NCI-H446 (cell line): ENCODE data around the gene STAG3.
A peak's percentile ranks its signal among the peaks of the same experiment; 100 is the strongest.
"Not testable (repeated sequence)": the region's sequence is repeated elsewhere in the genome, so short reads cannot be mapped to it uniquely, and the experiment has no call there.

Source experiments
- DNase-seq, 2 experiments: peaks; one replicate each; lab custom pipeline; 2025; lab: John Stamatoyannopoulos, UW

STAG3 gene

DNA sequence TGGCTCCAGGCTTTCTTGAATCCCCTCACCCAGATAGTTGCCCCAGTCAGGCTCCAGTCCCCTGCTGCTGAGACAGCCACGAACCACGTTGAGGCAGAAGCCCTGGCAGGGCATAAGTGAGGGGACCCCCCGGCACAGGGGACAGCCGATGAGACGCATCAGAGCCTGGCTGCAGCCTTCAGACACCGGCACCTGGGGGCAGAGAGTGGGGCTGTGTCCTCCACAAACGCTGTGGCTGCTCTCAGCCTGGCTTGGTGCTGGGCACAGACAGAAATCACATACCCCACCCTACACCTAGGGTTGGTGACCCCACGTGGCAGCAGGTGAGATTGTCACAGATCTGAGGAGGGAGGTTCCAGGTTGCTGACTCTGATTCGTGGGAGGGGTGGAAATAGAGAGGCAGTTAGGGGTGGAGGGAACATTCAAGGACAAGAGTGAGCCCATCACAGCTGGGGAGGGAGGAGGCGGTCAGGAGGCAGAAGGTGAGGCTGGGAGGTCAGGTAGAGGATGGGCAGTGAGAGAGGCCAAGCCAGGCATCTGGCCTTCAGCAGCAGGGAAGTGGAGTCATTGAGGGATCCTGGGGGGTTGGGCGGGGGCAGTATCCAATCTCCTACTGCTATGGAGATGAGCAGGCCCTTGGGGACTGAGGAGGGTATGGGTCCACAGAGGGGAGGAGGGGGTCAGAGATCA is 3.8 kb upstream of the STAG3 start:
- no peak for DNase-seq

DNA sequence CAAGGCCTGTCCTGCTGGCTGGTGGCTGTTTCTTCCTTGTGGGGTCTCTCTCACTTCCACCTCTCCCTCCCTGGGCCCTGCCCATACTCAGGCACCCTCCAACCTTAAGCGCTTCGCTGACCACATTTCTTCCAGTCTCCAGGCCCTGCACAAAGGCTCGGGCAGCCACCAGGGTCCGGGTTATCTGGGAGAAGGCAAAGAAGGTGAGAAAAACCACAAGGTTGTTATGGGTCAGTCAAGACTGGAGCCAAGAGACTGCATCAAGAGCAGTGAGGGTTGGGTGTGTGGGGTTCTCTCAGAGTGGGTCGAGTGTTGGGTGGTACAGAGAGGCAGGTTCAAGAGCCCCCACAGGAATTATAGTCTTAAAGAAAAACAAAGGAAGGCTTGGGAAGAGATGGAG is 3.1 kb upstream of the STAG3 start:
- DNase-seq: no peak

DNA sequence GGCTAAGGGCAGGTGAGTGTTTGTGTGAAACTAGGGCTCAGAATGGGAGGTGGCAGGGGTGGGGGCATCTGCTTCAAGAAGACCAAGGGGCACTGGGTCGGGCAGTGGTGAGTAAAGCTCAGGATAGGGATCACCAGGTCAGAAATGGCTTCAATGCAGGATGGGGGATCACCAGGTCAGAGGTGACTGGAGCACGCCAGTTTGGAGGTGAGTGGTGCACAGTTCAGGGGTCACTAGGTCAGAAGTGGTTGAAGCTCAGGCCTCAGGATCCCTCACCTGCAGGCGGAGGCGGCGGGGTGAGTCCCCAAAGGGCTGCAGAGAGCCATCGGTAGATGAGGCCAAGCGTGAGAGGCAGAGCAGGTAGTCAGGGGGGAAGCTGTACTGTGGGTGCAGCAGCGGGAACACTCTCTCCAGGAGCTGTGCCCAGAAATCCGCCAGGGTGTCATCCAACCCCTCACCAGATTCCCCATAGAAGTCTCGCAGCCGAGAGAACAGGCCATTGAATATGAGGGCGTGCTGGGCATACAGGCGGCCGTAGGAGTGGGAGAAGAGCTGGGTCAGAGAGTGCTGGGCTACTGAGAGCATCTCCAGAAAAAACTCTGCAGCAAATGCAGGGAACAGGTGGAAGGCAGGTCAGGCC is 2.3 kb upstream of the STAG3 start:
- no peak for DNase-seq

DNA sequence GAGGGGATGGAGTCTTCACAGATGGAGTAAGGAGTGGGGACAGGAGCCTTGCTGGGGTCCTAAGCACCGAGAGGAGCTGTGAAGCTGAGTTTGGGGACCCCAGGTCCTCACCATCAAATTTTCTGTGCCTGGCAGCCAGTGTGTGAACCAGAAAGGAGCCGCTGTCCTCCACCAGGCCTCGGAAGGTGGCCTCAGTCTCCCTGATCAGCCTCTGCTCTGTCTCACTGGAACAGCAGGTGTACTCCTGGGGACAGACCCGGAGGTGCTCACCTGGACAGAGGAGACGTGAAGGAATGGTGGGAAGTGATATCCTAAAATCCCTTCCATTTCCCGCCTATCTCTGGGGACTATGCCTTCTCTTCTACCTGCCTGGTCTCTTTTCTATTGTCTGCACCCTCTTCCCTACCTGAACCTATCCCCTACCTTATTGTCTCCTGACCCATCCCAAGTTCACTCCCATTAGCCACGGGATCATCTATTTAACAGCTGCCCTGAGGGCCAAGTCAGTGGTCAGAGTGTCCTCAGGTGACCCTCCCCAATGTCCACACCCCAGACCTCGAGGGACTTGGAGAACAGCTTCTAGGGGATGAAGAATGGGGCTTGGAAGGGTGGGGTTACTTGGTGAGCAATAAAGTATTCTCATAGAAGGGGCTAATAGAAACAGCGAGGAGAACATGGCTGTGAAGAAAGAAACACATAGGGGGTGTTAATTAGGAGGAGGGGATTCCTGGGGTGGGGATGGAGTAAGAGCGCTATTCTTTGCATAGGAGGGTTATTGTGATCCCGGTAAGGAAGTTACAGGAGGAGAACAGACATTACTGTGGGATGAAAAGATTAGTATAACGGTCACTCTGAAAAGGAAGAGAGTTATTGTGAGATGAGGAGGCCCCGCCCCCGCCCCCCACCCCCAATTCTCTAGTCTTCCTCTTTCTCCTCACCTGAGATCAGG is 1.3 kb upstream of the STAG3 start:
- DNase-seq: no peak

DNA sequence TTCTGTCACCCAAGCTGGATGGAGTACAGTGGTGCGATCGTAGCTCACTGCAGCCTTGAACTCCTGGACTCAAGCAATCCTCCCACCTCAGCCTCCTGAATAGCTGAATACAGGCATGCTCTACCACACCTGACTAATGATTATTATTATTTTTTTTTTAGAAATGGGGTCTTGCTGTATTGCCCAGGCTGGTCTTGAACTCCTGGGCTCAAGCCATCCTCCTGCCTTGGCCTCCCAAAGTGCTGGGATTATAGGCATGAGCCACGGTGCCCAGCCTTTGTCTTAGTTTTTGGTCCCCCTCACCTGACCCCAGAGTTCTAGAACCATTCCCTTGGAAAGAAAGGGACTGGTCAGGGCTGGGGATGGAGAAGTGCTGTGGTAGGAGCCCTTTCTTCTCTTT is 2.4 kb downstream of the STAG3 start:
- not testable (repeated sequence) for DNase-seq

DNA sequence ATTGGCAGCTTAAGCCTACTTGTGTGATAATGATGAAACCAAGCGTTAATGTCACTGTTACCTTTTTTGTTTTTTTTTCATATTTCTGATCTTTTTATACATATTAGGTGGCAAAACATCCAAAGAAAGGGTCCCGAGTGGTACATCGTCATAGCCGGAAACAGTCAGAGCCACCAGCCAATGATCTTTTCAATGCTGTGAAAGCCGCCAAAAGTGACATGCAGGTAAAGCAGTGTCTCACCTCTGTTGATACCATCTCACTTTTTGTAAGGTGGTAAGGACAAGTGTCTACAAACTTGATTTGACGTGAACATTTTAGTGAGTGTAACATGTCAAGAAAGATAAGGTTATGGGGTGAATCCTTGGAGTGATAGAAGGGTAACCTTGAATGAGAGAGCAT is 4.9 kb downstream of the STAG3 start:
- not testable (repeated sequence) for DNase-seq

DNA sequence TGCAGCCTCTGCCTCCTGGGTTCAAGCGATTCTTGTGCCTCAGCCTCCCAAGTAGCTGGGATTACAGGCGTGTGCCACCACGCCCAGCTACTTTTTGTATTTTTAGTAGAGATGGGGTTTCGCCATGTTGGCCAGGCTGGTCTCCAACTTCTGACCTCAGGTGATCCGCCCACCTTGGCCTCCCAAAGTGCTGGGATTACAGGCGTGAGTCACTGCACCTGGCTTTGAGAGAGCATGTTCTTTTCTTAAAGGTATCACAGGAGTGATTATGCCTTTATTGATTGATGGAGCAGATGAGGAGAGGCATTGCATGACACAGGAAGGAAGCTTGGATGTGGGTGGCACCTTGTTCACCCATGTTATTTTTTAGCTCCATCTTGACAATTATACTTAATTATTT is 5.4 kb downstream of the STAG3 start:
- not testable (repeated sequence) for DNase-seq

DNA sequence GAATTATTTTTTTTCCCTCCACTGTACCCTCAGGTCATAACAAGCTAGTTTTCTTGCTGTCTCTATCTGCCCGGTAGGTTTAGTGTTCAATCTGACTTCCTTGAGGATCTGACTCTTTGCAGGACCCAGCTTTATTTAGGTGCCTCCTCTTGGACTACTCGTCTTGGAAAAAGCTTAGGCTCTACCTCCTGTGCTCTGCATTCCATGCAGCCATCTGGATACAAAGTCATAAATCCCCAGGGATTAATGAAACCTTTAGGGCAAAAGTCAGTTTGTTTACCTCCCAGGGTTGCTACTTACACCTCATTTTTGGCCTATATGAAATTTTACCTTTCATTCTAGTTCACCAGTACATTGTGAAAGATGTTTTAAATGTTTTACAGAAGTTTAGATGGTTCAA is 8.0 kb downstream of the STAG3 start:
- no peak for DNase-seq

DNA sequence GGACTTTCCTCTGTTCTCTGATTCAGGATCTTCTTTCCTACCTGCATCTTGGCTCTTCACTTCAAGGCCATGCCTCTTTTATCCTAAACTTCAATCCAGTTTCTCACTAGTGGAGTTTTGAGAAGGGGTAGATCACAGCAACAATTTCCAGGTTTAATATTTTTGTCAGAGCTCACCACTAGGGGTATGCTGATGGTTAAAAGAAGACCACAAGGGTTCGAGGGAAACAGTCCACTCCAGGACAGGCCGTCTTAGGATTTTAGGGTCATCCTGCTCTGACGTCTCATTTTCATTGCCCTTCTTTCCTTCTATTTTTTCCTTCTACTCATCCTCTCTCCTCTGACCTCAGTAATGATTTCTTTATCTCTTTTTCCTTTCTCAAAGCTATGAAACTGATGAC is 11.3 kb downstream of the STAG3 start:
- no peak for DNase-seq

DNA sequence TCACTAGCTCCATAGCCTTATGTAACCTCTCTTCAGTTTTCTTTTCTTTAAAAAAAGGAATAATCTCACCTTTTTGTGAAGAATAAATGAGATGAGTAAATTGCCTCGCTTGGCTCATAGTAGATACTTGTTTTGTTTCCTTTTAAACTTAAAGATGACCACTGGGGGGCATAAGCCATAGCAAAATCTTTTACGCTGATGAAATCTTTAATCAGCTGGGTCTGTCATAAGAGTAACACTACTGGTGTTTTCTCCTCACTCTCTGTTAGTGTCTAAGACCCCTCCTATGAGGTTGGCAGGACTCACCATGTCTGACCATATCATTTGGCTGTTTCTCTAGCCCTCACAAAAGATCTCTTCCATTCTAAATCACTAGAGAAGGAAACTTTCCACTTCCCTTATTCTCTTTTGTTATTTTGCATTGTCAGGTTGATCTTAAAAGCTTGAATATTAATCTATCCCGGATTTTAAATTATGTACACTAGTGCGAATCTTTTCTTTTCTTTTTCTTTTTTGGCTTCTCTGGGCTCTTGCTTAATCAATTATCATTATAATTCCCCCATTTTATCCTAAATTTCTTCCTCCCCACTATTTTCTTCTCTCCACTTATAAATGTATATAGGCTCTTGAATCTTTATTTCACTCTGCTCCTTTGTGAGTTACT is 12.5 kb downstream of the STAG3 start:
- peak in 1 of 2 experiments; percentile 3 for DNase-seq

DNA sequence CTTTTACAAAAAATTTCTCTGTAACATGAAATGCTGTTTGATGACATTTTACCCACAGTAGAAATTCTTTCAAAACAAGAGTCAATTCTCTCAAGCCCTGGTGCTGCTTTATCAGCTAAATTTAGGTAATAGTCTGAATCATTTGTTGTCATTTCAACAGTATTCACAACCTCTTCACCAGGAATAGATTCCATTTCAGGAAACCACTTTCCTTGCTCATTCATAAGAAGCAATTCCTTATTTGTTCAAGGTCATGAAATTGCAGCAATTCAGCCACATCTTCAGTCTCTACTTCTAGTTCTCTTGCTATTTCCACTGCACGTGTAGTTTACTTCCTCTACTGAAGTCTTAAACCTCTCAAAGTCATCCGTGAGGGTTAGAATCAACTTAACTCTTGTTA is 14.1 kb downstream of the STAG3 start:
- no peak for DNase-seq

DNA sequence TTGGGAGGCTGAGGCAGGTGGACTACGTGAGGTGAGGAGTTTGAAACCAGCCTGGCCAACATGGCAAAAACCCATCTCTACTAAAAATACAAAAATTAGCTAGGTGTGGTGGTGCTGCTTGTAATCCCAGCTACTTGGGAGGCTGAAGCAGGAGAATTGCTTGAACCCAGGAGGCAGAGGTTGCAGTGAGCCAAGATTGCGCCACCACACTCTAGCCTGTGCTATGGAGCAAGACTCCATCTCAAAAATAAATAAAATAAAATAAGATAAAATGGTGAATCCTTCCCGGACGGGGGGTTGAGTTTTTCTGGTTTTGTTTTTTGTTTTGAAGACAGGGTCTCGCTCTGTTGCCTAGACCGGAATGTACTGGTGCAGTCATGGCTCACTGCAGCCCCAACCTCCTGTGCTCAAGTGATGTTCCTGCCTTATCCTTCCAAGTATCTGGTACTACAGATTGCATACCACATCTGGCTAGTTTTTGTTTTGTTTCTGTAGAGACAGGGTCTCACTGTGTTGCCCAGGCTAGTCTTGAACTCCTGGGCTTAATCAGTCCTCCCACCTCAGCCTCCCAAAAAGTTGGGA is 14.7 kb downstream of the STAG3 start:
- not testable (repeated sequence) for DNase-seq

DNA sequence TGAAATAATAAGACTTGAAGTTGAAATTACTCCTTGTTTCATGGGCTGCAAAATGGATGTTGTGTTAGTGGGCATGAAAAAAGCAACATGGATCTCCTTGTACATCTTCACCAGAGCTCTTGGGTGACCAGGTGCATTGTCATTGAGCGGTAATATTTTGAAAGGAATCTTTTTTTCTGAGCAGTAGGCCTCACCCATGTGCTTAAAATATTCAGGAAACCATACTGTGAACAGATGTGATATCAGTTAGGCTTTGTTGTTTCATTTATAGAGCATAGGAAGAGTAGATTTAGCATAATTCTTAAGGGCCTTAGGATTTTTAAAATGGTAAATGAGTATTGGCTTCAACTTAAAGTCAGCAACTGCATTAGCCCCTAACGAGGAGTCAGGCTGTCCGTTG is 15.3 kb downstream of the STAG3 start:
- no peak for DNase-seq

DNA sequence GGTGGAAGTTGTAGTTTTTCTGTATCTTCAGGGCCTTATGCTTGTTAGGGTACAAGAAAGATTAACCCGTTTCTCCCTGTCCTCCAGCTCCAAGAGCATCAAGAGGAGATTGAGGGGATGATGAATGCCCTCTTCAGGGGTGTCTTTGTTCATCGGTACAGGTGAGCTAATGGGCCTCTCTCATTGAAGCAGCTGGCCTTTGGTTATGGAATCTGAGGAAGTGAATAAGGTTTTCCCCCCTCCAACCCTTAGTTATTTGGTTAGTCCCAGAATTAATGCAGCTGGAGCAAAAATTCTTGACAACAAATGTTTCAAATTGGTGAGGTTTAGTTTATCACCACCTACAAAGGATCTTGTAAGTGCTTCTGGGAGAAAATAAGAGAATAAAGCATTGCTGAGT is 17.5 kb downstream of the STAG3 start:
- DNase-seq: no peak

DNA sequence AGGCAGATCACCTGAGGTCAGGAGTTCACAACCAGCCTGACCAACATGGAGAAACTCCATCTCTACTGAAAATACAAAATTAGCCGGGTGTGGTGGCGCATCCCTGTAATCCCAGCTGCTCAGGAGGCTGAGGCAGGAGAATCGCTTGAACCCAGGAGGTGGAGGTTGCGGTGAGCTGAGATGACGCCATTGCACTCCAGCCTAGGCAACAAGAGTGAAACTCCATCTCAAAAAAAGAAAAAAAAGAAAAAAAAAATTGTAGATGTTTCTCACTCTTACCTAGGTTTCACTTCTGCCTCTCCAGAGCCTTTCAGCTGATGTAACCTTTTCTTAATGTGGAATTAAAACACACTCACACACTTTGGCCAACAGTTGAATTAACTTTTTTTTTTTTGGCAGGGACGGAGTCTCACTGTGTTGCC is 18.2 kb downstream of the STAG3 start:
- DNase-seq: not testable (repeated sequence)

DNA sequence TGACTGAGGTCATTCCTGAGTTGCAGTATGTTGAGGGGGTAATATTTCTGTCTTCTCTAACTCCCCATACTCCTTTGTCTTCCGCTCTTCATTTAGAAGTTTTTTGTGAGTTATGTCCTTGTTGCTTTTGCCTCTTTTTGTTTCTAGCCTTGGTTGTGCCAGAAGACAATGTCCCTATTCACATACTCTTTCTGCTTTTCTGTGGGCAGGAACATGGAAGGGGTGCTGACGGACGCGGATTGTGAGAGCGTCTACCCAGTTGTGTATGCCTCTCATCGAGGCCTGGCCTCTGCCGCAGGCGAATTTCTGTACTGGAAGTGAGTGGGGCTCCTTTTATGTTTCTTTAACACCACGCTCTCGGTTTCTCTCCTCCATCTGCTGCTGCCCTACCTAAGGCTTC is 20.5 kb downstream of the STAG3 start:
- no peak for DNase-seq

DNA sequence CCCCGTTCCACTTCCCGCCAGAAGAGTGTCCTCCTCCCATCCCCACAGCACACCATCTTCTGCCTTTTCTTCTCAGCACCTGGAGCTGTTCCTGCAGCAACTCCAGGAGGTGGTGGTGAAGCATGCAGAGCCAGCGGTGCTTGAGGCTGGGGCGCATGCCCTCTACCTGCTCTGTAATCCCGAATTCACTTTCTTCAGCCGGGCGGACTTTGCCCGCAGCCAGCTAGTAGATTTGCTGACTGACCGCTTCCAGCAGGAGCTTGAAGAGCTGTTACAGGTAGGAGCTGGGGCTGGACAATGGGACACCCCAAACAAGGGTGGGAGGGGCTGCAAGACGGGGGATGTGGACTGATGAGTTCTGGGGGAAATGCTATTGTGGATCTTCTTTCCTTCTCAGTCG is 23.0 kb downstream of the STAG3 start:
- no peak for DNase-seq

DNA sequence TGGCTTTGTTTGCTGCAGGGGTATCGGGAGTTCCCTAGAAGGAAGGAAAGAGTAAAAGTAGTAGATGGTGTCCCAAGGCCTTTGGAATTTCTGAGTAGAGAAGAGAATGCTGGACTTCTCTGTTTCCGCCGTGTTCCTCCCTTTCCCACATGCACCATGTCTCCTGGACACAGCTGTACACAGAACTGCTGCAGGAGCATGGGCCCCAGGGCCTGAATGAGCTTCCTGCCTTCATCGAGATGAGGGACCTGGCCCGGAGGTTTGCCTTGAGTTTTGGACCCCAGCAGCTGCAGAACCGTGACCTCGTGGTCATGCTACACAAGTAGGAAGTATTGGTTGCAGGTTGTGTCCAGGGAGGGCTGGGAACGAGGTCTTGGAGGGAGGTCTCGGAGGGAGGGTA is 26.7 kb downstream of the STAG3 start:
- no peak for DNase-seq

DNA sequence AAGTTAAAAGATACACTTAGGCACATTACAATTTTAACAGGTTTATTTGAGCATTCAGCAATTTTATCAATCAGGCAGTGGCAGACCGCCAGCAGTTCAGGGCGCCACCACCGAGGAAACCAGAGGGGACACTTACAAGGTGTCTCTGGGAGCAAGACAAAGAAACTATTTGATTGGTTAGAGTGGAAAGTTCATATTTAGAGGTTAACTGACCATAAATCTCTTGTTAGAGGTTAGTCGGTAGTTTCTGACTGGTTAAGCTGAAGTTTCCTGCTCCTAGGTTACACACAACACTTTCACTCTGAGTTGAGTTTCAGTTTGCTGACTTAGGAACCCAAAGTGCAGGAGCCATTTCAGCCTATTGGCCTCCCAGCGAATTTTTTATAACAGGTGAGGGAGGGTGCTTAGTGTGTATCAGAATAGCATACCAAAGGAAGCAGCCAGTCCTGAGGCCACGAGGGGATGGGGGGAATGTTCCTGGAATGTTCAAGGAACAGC is 31.2 kb downstream of the STAG3 start:
- DNase-seq: no peak

DNA sequence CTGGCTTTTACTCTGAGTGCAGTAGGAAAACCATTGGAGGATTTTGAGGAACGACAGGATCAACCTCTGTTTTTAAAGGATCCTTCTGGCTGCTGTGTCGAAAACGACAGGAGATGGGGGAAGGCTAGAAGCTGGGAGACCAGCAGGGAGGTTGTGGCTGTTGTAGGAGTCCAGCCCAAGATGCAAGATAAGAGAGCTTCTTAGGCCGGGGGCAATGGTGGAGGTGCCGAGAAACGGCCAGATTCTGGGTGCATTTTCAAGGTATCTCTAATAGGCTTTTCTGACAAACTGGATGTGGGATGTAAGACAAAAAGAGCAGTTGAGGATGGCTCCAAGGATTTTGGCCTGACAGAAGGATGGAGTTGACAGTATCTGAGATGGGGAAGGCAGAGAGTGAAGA is 31.8 kb downstream of the STAG3 start:
- no peak for DNase-seq

DNA sequence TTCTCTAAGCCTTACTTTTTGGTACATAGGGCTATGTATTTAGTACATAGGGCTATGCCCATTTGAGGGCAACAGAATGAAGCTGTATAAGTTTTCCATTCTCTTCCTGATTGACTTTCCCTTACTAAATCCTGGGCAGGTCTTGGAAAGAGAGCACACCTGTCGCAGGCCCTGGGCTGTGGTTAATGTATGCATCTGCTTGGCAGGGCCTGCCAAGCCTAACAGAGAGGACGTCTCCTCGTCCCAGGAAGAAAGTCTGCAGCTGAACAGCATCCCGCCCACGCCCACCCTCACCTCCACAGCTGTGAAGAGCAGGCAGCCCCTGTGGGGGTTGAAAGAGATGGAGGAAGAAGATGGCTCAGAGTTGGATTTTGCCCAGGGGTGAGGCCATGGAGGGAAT is 33.1 kb downstream of the STAG3 start:
- DNase-seq: no peak

DNA sequence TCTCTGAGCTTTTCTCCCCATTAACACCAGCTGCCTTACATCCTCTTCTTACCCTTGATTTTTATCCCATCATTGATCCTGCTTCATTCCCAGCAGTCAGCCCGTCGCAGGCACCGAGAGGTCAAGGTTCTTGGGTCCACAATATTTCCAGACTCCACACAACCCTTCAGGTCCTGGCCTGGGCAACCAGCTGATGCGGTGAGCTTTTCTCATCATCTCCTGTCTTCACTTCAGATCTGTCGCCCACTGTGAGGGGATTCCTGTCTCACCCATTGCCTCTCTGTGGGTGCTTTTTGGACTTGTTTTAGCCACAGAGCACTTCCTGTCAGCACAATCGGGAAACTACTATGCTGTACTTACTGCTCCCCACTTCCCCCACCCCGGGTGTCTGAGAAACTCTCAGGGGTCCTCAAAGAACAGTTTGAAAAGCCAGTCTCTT is 33.6 kb downstream of the STAG3 start:
- no peak for DNase-seq
